ENCODE data around the gene BANF2.

Gene BANF2

DNA sequence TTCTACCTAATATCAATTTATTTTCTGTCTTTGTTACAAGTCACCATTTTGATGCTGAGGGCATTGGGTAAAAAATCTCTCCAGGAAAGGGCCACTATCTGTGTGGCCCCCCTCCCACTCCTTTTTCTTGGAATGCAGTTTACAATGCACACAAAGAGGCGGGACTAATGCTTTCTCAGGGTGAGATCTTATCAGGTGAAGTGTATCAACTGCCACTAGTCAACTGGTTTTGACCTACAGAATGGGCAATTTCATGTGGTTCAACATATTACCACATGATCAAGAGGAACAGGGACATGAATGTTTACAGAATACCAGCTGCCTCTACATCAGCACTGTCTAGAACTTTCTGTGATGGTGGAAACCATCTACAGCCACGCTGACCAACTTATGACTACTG, 21.5 kb upstream of the BANF2 start:
- no peak overlapping the region for H3K4me3 ChIP-seq (ENCODE audit: low read depth, low read length)
- TF ChIP-seq, protein P1, sequence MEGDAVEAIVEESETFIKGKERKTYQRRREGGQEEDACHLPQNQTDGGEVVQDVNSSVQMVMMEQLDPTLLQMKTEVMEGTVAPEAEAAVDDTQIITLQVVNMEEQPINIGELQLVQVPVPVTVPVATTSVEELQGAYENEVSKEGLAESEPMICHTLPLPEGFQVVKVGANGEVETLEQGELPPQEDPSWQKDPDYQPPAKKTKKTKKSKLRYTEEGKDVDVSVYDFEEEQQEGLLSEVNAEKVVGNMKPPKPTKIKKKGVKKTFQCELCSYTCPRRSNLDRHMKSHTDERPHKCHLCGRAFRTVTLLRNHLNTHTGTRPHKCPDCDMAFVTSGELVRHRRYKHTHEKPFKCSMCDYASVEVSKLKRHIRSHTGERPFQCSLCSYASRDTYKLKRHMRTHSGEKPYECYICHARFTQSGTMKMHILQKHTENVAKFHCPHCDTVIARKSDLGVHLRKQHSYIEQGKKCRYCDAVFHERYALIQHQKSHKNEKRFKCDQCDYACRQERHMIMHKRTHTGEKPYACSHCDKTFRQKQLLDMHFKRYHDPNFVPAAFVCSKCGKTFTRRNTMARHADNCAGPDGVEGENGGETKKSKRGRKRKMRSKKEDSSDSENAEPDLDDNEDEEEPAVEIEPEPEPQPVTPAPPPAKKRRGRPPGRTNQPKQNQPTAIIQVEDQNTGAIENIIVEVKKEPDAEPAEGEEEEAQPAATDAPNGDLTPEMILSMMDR (IDR thresholded peaks at IDR 0.05; ENCODE audit: control insufficient read depth, extremely low read depth, insufficient read depth), result no peak
- no peak for DNase-seq (ENCODE audit: low read depth)

DNA sequence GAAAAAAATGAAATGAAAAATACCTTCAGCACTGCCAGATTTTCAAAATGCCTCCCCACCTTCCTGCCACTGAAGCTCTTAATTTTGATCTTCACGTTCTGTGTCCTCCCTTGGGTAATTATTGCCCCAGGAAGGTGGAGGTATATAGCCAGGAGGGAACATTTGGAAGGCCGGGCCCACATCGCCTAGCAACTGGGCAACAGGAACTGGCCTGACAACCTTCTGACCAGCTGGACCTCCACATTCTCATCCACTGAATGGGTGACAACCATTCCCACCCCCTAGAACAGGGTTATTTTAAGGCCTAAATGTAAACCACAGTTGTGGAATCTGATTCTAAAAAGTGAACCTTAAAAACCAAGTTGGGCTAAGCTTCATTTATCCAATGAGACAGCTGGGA, 20.9 kb upstream of the BANF2 start:
- TF ChIP-seq, protein P1 (IDR thresholded peaks at IDR 0.05; ENCODE audit: control insufficient read depth, extremely low read depth, insufficient read depth), result no peak
- no peak for DNase-seq (ENCODE audit: low read depth)
- H3K4me3 ChIP-seq (ENCODE audit: low read depth, low read length), result no peak overlapping the region

DNA sequence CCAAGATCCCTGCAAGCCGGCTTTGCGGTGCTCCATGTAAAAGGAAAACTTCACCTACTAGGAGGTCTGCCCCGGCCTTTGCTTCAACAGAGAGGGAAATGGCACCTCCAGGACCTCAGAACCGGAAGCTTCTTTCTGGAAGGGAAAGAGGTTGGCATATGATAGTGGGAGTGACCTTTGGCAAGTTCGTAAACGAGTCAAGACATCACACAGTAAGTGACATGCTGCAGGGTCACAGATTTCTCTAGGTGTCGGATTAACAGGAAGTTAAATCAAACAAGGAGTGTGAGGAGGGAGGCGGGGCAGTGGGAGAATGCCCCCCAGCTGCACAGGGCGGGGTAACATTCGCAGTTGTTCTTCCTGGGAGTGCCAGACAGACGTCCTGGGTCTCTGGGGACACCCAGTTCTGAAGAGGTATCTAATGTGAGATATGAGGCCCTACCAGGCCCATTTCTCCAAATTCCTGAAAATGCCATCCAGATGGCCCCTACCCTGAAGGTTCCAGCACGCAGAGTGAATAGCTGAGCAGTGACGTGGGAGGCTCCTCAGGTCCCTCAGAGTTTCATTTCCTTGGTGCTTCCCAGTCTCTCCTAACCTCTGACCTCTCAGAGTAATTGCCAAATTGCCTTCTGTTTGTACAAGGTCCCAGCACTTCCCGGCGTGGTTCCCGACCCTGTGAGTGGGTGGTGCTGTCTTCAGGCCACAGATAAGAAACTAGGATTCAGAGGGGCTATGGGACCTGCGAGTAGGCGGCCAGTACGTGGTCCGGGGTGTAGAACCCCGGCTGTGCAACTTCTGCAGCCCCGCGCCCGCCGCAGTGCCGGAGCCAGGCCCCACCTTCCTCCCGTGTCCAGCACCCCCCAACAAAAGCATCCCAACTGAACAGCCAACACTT, 19.6 kb upstream of the BANF2 start:
- no peak for DNase-seq (ENCODE audit: low read depth)
- TF ChIP-seq, protein P1 (IDR thresholded peaks at IDR 0.05; ENCODE audit: control insufficient read depth, extremely low read depth, insufficient read depth), result no peak
- peak overlapping the region; percentile 65 for H3K4me3 ChIP-seq (ENCODE audit: low read depth, low read length)

DNA sequence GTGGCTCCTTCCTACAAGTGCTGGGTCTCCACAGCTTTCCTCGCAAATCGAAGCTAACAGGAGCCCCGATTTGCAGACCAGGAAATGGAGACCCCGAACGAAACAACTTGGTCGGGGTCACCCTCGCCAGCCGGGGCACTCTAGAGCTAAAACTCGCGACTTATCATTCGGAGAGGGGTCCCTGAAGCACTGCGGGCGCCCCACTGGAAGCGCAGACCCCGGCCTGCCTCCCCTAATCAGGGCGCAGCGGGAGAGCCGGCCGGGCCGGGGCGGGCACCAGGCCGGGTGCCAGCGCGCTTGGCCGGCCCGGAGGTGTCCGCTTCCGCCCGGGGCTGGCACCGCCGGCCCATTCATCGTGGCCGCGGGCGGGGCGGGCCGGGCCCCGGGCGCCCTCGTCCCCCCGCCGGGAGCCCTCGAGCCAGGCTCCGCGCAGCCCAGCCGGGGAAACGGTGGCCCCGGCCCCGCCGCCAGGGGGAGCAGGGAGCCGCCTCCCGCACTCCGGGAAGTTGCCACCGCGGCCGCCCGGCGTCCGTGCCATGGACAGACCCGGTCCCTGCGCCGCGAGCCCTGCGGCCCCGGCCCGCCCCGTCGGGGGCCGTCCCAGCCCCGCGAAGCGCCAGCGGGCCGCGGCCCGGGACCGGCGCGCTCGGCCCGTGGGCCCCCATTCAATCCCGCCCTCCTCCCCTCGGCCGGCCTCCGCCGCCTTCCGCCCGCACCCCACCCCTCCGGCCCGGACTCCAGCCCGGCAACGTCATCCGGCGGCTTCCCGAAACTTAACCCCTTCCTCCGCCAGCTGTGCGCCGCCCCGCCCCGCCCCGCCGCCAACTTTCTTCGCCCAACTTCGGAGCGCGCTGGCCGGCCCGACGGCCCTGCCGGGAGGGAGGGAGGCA, 18.7 kb upstream of the BANF2 start:
- peak overlapping the region; percentile 71 for H3K4me3 ChIP-seq (ENCODE audit: low read depth, low read length)
- TF ChIP-seq, protein P1 (IDR thresholded peaks at IDR 0.05; ENCODE audit: control insufficient read depth, extremely low read depth, insufficient read depth), result peak; percentile 80
- no peak for DNase-seq (ENCODE audit: low read depth)

DNA sequence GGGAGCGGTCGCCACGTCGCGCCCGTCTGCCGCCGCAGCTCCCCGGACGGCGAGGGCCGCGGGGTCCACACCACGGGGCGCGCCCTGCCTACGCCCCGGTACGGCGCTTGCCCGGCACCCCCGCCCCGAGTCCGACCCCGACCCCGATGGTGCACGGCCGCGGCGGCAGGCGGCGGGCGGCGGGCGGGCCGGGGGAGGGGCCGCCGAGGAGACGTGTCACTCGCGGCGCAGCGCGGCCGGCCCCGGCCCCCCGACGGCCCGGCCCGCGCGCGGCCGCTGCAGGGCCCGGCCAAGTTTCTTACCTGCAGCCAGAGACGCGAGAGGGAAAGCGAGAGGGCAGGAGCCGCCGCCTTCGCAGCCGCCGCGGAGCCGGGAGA, 18.1 kb upstream of the BANF2 start:
- TF ChIP-seq, protein P1 (IDR thresholded peaks at IDR 0.05; ENCODE audit: control insufficient read depth, extremely low read depth, insufficient read depth), result no peak
- DNase-seq (ENCODE audit: low read depth), result no peak
- peak overlapping the region; percentile 71 for H3K4me3 ChIP-seq (ENCODE audit: low read depth, low read length)

DNA sequence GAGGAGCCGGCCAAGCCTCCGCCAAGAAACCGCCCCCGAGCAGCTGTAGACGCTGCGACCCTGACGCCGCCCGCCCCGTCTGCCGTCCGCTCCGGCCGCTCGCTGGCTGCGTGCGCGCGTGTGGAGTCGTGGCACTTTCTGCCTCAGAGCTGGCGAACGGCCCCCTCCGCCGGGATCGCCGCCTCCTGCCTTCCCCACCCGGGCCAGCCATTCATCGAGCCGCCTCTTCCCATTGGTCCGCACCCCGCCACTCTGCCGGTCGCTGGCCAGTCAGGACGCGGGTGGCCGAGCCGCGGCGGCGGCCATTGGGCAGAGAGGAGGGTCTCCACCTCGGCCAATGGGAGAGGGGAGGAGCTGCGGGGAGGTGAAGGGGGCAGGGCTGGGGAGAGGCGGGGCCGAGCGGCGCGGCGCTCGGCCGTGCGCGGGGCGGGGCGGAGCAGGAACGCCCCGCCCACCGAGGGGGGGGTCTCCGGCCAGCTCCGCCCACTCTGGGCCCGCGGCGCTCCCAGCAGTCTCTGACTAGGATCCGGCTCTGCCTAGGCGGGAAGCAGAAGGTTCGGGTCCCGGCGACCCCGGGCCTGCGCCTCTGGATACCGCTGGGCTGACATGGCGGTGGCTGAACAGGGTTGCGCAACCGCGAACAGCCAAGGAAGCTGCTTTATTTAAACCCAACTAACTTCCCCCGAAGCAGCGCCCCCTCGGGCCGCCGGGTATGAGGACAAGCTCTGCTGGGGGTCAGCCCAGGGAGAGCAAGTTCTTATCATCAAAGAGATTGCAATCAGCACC, 17.5 kb upstream of the BANF2 start, which contains the start of gene RRBP1:
Gene RRBP1 (minus strand): TSS at position 140 of the 786 bp plus-strand sequence. CDS start 21,735 bp downstream, outside the sequence.
- DNase-seq (ENCODE audit: low read depth), result peak; percentile 90
- peak within 1 kb of the TSS; percentile 71 for H3K4me3 ChIP-seq (ENCODE audit: low read depth, low read length)
- TF ChIP-seq, protein P1 (IDR thresholded peaks at IDR 0.05; ENCODE audit: control insufficient read depth, extremely low read depth, insufficient read depth), result peak; percentile 38

Measured in LNCaP clone FGC (cell line).